ENCODE data around the gene OPTC. TPM values are rescaled to one million over a fixed set of nuclear protein-coding genes. Genes with fewer than 3 reads are reported as not detected.

Gene OPTC
- total and polyA plus RNA-seq, 4 donors: not detected

DNA sequence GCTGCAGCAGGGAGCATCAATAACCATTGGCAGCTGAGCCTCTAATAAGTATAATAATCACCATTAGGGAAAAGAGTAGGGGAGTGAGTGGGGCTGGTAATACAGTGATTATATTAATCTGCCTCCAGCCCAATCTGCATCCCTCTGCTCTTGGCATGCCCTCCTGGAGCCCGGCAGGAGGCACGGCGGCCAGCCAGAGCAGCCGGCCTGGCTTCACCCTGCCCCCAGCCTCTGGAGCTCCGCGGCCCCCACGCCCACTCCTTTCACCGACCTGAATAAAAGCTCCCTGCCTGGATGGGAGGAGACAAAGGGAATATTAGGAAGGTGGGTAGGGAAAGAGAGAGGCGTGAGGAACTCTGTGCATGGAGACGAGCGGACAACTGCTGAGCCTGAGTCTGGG lies 28.3 kb downstream of the OPTC start:
- Histone ChIP-seq H3K9ac (ENCODE audit: insufficient read depth in 1 of 2, low read length in 2 of 2) (no peak overlapping the region), H3K36me3 (ENCODE audit: control insufficient read depth in 4 of 4, insufficient read depth in 4 of 4, low read length in 4 of 4) (no peaks in the 10 kb centered on the region), H3K9me3 (ENCODE audit: control insufficient read depth in 4 of 4, insufficient read depth in 3 of 4, low read length in 3 of 4) (no peaks in the 10 kb centered on the region), H3K27ac (ENCODE audit: low read depth in 1 of 2, low read length in 1 of 2) (no peak overlapping the region), H3K4me3 (no peak overlapping the region), H3K27me3 (ENCODE audit: control insufficient read depth in 3 of 3, insufficient read depth in 3 of 3, low read length in 2 of 3) (no peaks in the 10 kb centered on the region), H3K4me1 (ENCODE audit: control insufficient read depth in 5 of 5, insufficient read depth in 5 of 5, low read length in 5 of 5) (peaks cover 0 to 14% (median 4%) of the 10 kb centered on the region in 5 donors)
- 84 to 90% methylated on average over 11 of the region's 11 CpGs for WGBS, 2 donors
- DNase-seq (no peak), ATAC-seq (ENCODE audit: insufficient read depth, low FRiP score) (no peak)
- no peak for TF ChIP-seq CTCF (IDR thresholded peaks at IDR 0.05; ENCODE audit: control extremely low read depth, extremely low read depth)

- H3K9me3 ChIP-seq (ENCODE audit: control insufficient read depth in 4 of 4, insufficient read depth in 3 of 4, low read length in 3 of 4): no peaks in the 10 kb centered on the region
- no peaks in the 10 kb centered on the region for H3K27me3 ChIP-seq (ENCODE audit: control insufficient read depth in 3 of 3, insufficient read depth in 3 of 3, low read length in 2 of 3)
- no peaks in the 10 kb centered on the region for H3K36me3 ChIP-seq (ENCODE audit: control insufficient read depth in 4 of 4, insufficient read depth in 4 of 4, low read length in 4 of 4)
- ATAC-seq (ENCODE audit: insufficient read depth, low FRiP score) (no peak), DNase-seq (no peak)
- 87 to 93% methylated on average over 6 of the region's 6 CpGs for WGBS, 2 donors
- H3K4me1 ChIP-seq (ENCODE audit: control insufficient read depth in 5 of 5, insufficient read depth in 5 of 5, low read length in 5 of 5): peaks cover 0 to 14% (median 4%) of the 10 kb centered on the region in 5 donors
- H3K4me3 ChIP-seq: no peak overlapping the region
- no peak overlapping the region for H3K27ac ChIP-seq (ENCODE audit: low read depth in 1 of 2, low read length in 1 of 2)
- no peak for TF ChIP-seq CTCF (IDR thresholded peaks at IDR 0.05; ENCODE audit: control extremely low read depth, extremely low read depth)
- no peak overlapping the region for H3K9ac ChIP-seq (ENCODE audit: insufficient read depth in 1 of 2, low read length in 2 of 2)
Observed at GRCh38 chr1:203523667-203524066, 29.7 kb downstream of the OPTC start.

- Histone ChIP-seq H3K4me1 (ENCODE audit: control insufficient read depth in 5 of 5, insufficient read depth in 5 of 5, low read length in 5 of 5) (peaks cover 0 to 15% (median 4%) of the 10 kb centered on the region in 5 donors), H3K4me3 (no peak overlapping the region), H3K36me3 (ENCODE audit: control insufficient read depth in 4 of 4, insufficient read depth in 4 of 4, low read length in 4 of 4) (no peaks in the 10 kb centered on the region), H3K9me3 (ENCODE audit: control insufficient read depth in 4 of 4, insufficient read depth in 3 of 4, low read length in 3 of 4) (no peaks in the 10 kb centered on the region), H3K27ac (ENCODE audit: low read depth in 1 of 2, low read length in 1 of 2) (no peak overlapping the region), H3K9ac (ENCODE audit: insufficient read depth in 1 of 2, low read length in 2 of 2) (no peak overlapping the region), H3K27me3 (ENCODE audit: control insufficient read depth in 3 of 3, insufficient read depth in 3 of 3, low read length in 2 of 3) (no peaks in the 10 kb centered on the region)
- 70 to 78% methylated on average over 4 of the region's 4 CpGs for WGBS, 2 donors
- DNase-seq (no peak), ATAC-seq (ENCODE audit: insufficient read depth, low FRiP score) (no peak)
- TF ChIP-seq CTCF (IDR thresholded peaks at IDR 0.05; ENCODE audit: control extremely low read depth, extremely low read depth): no peak
Observed at GRCh38 chr1:203524152-203524551, 30.2 kb downstream of the OPTC start.

DNA sequence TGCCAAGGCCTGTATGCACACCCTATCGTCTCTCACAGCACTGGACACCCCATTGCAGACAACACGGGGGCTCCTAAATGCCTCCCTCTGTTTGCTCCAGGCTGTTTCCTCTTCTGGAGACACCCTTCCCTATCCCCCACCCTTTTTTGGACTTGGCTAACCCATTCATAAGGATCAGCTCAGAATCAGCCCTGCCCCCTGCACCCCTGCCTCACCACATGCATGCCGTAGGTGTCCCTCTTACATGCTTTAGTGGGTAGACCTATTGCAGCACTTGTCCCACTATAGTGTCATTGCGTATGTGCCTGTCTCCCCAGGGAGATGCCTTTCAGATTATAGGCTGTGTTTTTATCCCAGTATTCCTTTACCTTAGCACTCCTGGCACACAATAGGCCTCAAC lies 30.9 kb downstream of the OPTC start:
- Histone ChIP-seq H3K4me1 (ENCODE audit: control insufficient read depth in 5 of 5, insufficient read depth in 5 of 5, low read length in 5 of 5) (peaks cover 0 to 16% (median 4%) of the 10 kb centered on the region in 5 donors), H3K27ac (ENCODE audit: low read depth in 1 of 2, low read length in 1 of 2) (no peak overlapping the region), H3K4me3 (no peak overlapping the region), H3K9me3 (ENCODE audit: control insufficient read depth in 4 of 4, insufficient read depth in 3 of 4, low read length in 3 of 4) (no peaks in the 10 kb centered on the region), H3K9ac (ENCODE audit: insufficient read depth in 1 of 2, low read length in 2 of 2) (no peak overlapping the region), H3K36me3 (ENCODE audit: control insufficient read depth in 4 of 4, insufficient read depth in 4 of 4, low read length in 4 of 4) (no peaks in the 10 kb centered on the region), H3K27me3 (ENCODE audit: control insufficient read depth in 3 of 3, insufficient read depth in 3 of 3, low read length in 2 of 3) (no peaks in the 10 kb centered on the region)
- ATAC-seq (ENCODE audit: insufficient read depth, low FRiP score) (no peak), DNase-seq (no peak)
- no peak for TF ChIP-seq CTCF (IDR thresholded peaks at IDR 0.05; ENCODE audit: control extremely low read depth, extremely low read depth)
- WGBS, 2 donors: 88 to 93% methylated on average over 4 of the region's 4 CpGs
